GM12875 (cell line): ENCODE data around the gene TRDN.

Experiments used
- H3K4me3 ChIP-seq: one replicate; pipeline ENCODE4 v1.5.1; 2011; ENCODE audit warnings: low read depth, low read length, control low read depth
- TF ChIP-seq, protein P1 (sequence below): IDR thresholded peaks from 2 replicates; pipeline ENCODE4 v1.5.1; 2011; ENCODE audit warnings: low read depth, mild to moderate bottlenecking, control low read depth, inconsistent platforms, low read length, moderate library complexity, borderline replicate concordance; ENCODE audit not compliant: insufficient read depth

Gene TRDN

DNA sequence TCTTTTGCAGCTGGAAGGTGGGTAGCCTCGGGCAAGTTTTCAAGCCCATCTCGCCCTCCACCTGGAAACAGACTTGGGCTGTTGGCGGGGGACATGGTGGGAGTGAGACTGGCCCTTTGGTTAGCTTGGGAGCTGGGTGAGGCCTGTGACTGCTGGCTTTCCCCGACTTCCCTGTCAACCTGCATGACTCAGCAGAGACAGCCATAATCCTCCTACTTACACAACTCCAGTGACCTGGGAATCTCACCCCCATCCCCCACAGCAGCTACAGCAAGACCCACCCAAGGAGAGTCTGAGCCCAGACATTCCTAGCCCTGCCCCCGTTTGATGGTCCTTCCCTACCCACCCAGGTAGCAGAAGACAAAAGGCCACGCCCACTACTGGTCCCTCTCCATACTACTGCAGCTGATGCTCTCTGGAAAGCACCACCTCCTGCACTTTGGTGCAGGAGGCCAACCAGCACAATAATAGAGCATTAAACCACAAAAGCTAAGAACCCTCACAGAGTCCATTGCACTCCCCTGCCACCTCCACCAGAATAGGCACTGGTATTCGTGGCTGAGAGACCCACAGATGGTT, 188.4 kb downstream of the TRDN start:
- H3K4me3 ChIP-seq, result no peak overlapping the region
- TF ChIP-seq, protein P1, sequence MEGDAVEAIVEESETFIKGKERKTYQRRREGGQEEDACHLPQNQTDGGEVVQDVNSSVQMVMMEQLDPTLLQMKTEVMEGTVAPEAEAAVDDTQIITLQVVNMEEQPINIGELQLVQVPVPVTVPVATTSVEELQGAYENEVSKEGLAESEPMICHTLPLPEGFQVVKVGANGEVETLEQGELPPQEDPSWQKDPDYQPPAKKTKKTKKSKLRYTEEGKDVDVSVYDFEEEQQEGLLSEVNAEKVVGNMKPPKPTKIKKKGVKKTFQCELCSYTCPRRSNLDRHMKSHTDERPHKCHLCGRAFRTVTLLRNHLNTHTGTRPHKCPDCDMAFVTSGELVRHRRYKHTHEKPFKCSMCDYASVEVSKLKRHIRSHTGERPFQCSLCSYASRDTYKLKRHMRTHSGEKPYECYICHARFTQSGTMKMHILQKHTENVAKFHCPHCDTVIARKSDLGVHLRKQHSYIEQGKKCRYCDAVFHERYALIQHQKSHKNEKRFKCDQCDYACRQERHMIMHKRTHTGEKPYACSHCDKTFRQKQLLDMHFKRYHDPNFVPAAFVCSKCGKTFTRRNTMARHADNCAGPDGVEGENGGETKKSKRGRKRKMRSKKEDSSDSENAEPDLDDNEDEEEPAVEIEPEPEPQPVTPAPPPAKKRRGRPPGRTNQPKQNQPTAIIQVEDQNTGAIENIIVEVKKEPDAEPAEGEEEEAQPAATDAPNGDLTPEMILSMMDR, result no peak

DNA sequence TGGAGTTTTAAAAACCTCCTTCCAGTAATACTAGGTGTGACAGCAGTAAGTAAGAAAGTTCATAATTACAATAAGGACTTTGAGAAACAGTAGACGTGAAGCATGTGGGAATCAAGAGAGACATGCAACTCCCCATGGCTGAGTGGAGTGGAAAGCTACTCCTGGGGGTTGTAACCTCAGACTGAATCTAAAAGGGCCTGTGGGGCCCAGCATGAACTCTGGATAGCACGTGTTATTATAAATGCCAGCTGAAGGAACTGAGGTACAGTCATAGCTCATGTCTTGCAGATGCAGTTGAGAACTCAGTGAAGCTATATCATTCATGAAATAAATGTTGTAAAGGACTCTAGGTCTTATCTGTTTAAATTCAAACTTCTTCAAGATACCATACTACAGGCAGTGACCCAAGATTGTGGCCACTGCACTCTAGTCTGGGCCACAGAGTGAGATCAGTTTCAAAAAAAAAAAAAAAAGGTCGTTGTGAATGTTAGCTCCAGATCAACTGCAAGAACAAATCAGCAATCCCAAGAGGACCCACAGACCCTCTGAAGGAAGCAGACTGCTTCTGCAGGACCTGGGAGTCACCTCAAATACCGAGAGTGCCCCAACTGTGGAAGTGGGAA, 189.3 kb downstream of the TRDN start:
- TF ChIP-seq, protein P1, result no peak
- H3K4me3 ChIP-seq, result no peak overlapping the region

DNA sequence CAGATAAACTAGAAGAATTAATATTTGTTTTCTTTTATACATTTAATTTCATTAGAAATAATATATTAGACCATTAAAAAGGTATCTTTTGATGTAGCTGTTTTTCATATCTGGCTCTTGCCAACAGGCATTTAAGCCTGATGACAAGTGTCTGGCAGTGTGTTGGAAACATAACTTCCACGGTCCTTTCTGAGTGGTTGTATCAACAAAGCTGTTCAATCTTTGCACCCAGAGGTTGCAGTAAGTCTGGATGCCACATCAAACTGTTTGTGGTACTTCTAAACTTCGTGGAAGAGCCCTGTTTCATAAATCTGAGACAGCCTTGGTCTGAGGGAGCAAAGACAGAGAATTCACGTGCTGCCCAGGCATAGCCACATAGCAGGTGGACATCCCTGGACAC, 197.4 kb downstream of the TRDN start:
- TF ChIP-seq, protein P1, result no peak
- no peak overlapping the region for H3K4me3 ChIP-seq

DNA sequence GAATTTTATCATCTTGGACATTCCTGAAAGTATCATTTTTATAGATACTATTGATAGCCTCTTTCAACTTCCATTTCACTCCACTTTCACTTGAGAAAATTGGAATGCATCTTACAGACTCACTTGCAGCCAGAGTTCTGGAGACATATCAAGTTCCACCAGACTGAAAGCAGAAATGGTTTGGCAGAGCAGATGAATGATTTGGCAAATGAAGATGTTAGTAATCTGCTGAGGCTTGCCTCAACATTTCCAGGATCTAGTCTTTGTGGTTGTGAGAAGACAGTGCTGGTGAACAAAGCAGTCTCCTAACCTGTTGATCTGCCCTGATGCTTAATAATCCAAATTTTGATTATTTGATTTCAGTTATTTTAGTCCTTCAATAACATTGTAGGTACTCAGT, 202.6 kb downstream of the TRDN start:
- TF ChIP-seq, protein P1, result no peak

DNA sequence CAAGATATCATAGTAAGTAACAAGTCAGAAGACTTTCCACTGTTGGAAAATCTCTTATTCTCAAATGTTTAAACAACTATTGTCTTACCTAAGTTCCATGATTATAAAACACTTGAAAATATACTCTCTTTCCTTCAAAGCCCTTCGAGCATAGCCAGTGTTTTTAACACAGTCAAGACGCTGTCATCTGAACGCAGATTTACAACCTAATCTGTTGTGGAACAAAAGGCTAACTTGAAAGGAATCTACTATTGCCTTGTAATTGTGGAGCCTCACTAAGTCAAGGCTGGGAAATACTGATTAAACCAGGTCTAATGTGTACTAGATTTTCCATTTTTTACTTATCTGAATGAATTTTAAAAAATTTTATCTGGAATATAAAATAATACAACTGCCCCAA, 205.8 kb downstream of the TRDN start:
- TF ChIP-seq, protein P1, result no peak
- no peak overlapping the region for H3K4me3 ChIP-seq

More for the DNA sequence above, 202.6 kb downstream of the TRDN start:
- no peak overlapping the region for H3K4me3 ChIP-seq

DNA sequence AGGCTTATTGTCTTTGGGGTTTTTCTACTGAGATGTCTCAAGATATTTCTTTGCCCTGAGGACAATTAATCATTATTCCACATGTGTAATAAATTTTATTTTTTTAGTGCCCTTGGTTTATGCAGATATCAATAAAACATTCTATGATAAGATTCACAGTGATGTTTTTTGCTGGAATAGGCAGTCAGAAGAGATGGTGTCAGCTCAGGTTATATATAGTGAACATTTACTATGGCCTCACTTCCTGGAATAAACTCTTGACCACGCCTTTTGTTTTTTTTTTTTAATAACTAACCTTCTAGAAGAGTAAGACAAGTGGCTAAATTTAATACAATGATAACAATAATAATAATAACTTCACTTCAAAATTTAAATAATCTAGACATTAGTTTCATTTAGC, 209.7 kb downstream of the TRDN start:
- H3K4me3 ChIP-seq, result no peak overlapping the region
- TF ChIP-seq, protein P1, result no peak

DNA sequence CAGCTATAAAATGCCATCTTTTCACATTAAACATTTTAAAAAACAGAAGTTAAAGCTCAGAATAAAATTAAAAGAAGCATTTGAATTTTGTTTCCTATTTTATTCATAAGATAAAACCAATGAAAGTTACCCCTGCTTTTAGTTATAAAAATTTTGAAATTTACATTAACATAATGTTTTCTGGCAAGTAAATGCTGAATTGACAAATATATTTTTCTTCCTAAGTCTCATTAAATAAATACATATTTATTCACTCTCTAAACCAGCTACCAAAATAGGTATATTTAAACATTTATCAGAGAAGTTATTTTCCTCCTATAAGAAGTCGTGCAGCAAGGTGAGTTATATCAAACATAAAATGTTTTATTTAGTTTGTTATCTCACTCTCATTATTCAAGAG, 213.6 kb downstream of the TRDN start:
- TF ChIP-seq, protein P1, result no peak
- no peak overlapping the region for H3K4me3 ChIP-seq
